ENCODE data around the gene KLHL15.

GRCh38 chrX:24014388-24015018 is 12.5 kb downstream of the KLHL15 start:
- TF ChIP-seq CTCF (IDR thresholded peaks at IDR 0.05) = no peak
- TF ChIP-seq, protein P1, sequence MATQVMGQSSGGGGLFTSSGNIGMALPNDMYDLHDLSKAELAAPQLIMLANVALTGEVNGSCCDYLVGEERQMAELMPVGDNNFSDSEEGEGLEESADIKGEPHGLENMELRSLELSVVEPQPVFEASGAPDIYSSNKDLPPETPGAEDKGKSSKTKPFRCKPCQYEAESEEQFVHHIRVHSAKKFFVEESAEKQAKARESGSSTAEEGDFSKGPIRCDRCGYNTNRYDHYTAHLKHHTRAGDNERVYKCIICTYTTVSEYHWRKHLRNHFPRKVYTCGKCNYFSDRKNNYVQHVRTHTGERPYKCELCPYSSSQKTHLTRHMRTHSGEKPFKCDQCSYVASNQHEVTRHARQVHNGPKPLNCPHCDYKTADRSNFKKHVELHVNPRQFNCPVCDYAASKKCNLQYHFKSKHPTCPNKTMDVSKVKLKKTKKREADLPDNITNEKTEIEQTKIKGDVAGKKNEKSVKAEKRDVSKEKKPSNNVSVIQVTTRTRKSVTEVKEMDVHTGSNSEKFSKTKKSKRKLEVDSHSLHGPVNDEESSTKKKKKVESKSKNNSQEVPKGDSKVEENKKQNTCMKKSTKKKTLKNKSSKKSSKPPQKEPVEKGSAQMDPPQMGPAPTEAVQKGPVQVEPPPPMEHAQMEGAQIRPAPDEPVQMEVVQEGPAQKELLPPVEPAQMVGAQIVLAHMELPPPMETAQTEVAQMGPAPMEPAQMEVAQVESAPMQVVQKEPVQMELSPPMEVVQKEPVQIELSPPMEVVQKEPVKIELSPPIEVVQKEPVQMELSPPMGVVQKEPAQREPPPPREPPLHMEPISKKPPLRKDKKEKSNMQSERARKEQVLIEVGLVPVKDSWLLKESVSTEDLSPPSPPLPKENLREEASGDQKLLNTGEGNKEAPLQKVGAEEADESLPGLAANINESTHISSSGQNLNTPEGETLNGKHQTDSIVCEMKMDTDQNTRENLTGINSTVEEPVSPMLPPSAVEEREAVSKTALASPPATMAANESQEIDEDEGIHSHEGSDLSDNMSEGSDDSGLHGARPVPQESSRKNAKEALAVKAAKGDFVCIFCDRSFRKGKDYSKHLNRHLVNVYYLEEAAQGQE (IDR thresholded peaks at IDR 0.05; ENCODE audit: low read depth, low read length) = no peak
